ENCODE measurements around the gene LCLAT1. TPM values are rescaled to one million over a fixed set of nuclear protein-coding genes. Genes with fewer than 3 reads are reported as not detected.

The LCLAT1 gene
- total and polyA plus RNA-seq, 4 donors: 2.3 to 22.3 (median 9.4) TPM

DNA sequence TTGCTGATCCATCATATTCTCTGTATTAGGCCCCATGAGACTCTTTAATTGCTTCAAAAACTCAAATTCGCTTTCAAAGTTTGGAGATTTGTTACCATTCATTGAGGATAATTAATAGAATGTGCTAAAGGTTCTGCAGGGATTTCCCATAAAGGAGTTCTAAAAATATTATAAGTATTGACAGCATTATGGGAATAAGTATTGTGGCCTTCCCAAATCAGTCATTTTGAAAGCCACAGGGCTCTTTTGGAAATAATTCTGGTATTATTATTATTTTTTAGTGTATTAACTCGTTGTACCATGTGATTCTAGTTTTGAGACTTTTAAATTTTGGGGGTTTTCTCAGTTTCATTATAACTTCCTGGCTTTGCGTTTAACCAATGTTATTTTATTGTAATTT is 37.1 kb downstream of the LCLAT1 start:
- no peak for DNase-seq
- no peak overlapping the region for H3K27ac ChIP-seq (ENCODE audit: low read depth in 1 of 2, low read length in 2 of 2)
- H3K4me1 ChIP-seq (ENCODE audit: control insufficient read depth in 1 of 2, insufficient read depth in 2 of 2, low read length in 2 of 2): peaks cover 6 to 13% of the 10 kb centered on the region in 2 donors
- no peaks in the 10 kb centered on the region for H3K27me3 ChIP-seq (ENCODE audit: control insufficient read depth in 1 of 2, insufficient read depth in 2 of 2, low read length in 1 of 2)
- WGBS, 2 donors: 70 to 71% methylated on average over 3 of the region's 3 CpGs
- ATAC-seq (ENCODE audit: low FRiP score): no peak
- no peak overlapping the region for H3K4me3 ChIP-seq (ENCODE audit: low read length in 2 of 2)
- H3K9me3 ChIP-seq (ENCODE audit: control insufficient read depth, low read length): no peaks in the 10 kb centered on the region
- intact Hi-C loops (cut with DNase I): loop anchor here (10.0 kb wide), 1 partner anchor 221 kb away; no protein-coding TSS in a partner anchor
- no peaks in the 10 kb centered on the region for H3K36me3 ChIP-seq (ENCODE audit: control insufficient read depth in 1 of 2, insufficient read depth in 2 of 2, low read length in 1 of 2)

DNA sequence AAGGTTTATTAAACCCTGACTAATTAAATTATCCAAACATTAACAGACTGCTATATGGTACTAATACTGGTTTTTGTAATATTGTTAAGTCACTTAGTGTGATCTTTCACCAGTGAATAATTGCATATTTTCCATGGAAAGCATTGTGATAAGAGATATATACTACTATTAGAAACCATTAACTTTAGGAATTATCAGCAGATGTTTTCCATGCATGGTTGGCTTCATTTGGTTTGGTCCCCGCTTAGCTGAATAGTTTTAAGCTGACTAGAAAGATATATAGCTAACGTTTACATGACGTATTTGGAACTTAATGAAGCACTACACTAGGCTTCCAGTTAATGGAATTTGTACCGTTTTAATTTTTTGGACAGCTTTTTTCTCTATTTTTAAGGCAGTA is 37.9 kb downstream of the LCLAT1 start:
- peaks cover 6 to 13% of the 10 kb centered on the region in 2 donors for H3K4me1 ChIP-seq (ENCODE audit: control insufficient read depth in 1 of 2, insufficient read depth in 2 of 2, low read length in 2 of 2)
- ATAC-seq (ENCODE audit: low FRiP score): no peak
- no peak overlapping the region for H3K4me3 ChIP-seq (ENCODE audit: low read length in 2 of 2)
- WGBS, 2 donors: 74 to 78% methylated on average over 4 of the region's 4 CpGs
- no peaks in the 10 kb centered on the region for H3K36me3 ChIP-seq (ENCODE audit: control insufficient read depth in 1 of 2, insufficient read depth in 2 of 2, low read length in 1 of 2)
- H3K27me3 ChIP-seq (ENCODE audit: control insufficient read depth in 1 of 2, insufficient read depth in 2 of 2, low read length in 1 of 2): no peaks in the 10 kb centered on the region
- no peak for DNase-seq
- intact Hi-C loops (cut with DNase I): loop anchor here (10.0 kb wide), 1 partner anchor 220 kb away; no protein-coding TSS in a partner anchor
- H3K9me3 ChIP-seq (ENCODE audit: control insufficient read depth, low read length): no peaks in the 10 kb centered on the region
- no peak overlapping the region for H3K27ac ChIP-seq (ENCODE audit: low read depth in 1 of 2, low read length in 2 of 2)

DNA sequence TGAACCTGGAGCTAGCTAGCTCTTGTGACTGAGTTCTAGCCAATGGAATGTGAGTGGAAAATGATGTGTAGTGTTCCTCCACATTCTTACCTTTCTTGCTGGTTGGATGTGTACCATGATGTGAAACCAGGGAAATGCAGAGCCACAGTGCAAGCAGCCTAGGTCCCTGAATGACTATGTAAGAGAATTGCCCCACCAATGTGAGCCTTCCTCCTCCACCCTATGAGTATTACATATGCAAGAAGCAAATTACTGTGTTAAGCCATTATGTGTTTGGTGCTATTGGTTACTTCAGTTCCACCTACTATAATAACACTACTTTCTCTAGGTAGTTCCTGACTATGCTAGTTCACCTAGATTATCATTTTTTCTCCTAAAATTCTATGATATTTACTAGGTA is 39.6 kb downstream of the LCLAT1 start:
- Histone ChIP-seq H3K9me3 (ENCODE audit: control insufficient read depth, low read length) (no peaks in the 10 kb centered on the region), H3K36me3 (ENCODE audit: control insufficient read depth in 1 of 2, insufficient read depth in 2 of 2, low read length in 1 of 2) (no peaks in the 10 kb centered on the region), H3K27ac (ENCODE audit: low read depth in 1 of 2, low read length in 2 of 2) (no peak overlapping the region), H3K27me3 (ENCODE audit: control insufficient read depth in 1 of 2, insufficient read depth in 2 of 2, low read length in 1 of 2) (no peaks in the 10 kb centered on the region), H3K4me1 (ENCODE audit: control insufficient read depth in 1 of 2, insufficient read depth in 2 of 2, low read length in 2 of 2) (peaks cover 3 to 10% of the 10 kb centered on the region in 2 donors), H3K4me3 (ENCODE audit: low read length in 2 of 2) (no peak overlapping the region)
- intact Hi-C loops (cut with DNase I): loop anchor here (10.0 kb wide), 1 partner anchor 218 kb away; no protein-coding TSS in a partner anchor
- DNase-seq (no peak), ATAC-seq (ENCODE audit: low FRiP score) (no peak)

GRCh38 chr2:30487603-30488002 is 40.6 kb downstream of the LCLAT1 start:
- intact Hi-C loops (cut with DNase I): loop anchor here (10.0 kb wide), 1 partner anchor 217 kb away; no protein-coding TSS in a partner anchor
- no peak for ATAC-seq (ENCODE audit: low FRiP score)
- Histone ChIP-seq H3K9me3 (ENCODE audit: control insufficient read depth, low read length) (no peaks in the 10 kb centered on the region), H3K27ac (ENCODE audit: low read depth in 1 of 2, low read length in 2 of 2) (no peak overlapping the region), H3K4me1 (ENCODE audit: control insufficient read depth in 1 of 2, insufficient read depth in 2 of 2, low read length in 2 of 2) (peaks cover 2 to 12% of the 10 kb centered on the region in 2 donors), H3K27me3 (ENCODE audit: control insufficient read depth in 1 of 2, insufficient read depth in 2 of 2, low read length in 1 of 2) (no peaks in the 10 kb centered on the region), H3K4me3 (ENCODE audit: low read length in 2 of 2) (no peak overlapping the region), H3K36me3 (ENCODE audit: control insufficient read depth in 1 of 2, insufficient read depth in 2 of 2, low read length in 1 of 2) (no peaks in the 10 kb centered on the region)
- DNase-seq: no peak

DNA sequence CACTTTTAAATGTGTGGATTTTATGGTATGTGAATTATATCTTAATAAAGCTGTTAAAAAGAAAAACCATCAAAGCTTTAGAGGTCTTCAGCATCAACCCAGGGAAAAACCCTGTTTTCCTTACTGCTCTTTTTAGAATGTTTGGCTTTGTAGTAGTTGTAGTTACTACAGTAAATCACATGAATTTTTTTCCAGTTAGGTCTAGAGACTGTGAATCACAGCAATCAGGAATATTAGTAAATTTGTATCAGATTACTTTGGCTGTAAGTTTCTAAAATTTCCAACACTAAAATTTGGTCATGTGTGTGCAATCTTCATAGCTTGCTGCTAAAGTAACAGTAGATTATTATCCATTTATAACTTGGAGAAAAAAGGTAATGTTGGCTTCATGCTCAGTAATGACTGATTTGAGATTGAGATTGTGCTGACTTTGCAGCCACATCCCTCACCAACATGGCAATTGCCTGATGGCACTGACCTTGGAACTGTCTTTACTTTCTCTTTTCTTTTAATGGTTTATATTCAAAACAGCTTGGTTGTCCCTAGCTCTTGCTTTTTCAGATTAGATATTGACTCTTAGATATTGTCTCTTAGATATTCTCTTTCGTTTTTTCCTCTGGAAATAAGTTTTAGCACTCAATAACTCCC is 41.1 kb downstream of the LCLAT1 start:
- Histone ChIP-seq H3K36me3 (ENCODE audit: control insufficient read depth in 1 of 2, insufficient read depth in 2 of 2, low read length in 1 of 2) (no peaks in the 10 kb centered on the region), H3K27ac (ENCODE audit: low read depth in 1 of 2, low read length in 2 of 2) (no peak overlapping the region), H3K27me3 (ENCODE audit: control insufficient read depth in 1 of 2, insufficient read depth in 2 of 2, low read length in 1 of 2) (no peaks in the 10 kb centered on the region), H3K9me3 (ENCODE audit: control insufficient read depth, low read length) (no peaks in the 10 kb centered on the region), H3K4me1 (ENCODE audit: control insufficient read depth in 1 of 2, insufficient read depth in 2 of 2, low read length in 2 of 2) (peaks cover 2 to 13% of the 10 kb centered on the region in 2 donors), H3K4me3 (ENCODE audit: low read length in 2 of 2) (no peak overlapping the region)
- DNase-seq: no peak
- 71 to 82% methylated on average over 1 of the region's 1 CpG for WGBS, 2 donors
- ATAC-seq (ENCODE audit: low FRiP score): no peak
- intact Hi-C loops (cut with DNase I): loop anchor here (10.0 kb wide), 1 partner anchor 217 kb away; no protein-coding TSS in a partner anchor

DNA sequence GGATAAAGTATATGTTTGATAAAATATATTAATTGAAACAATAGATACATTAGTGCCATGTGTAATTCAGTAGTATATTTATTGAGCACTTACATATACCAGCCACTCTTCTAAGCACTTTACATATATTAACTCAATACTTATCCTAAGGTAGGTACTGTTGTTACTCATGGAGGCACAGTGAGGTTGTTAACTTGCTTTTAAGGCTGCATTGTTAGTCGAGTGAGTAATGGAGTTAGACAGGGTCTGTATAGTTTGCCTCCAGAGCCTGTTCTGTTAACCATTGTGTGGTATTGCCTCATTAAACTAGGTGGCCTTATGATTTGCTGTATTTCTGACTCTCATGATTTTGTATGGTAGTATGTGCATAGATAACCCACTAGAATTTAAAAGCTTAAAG is 44.2 kb downstream of the LCLAT1 start:
- DNase-seq: no peak
- no peaks in the 10 kb centered on the region for H3K9me3 ChIP-seq (ENCODE audit: control insufficient read depth, low read length)
- H3K4me3 ChIP-seq (ENCODE audit: low read length in 2 of 2): no peak overlapping the region
- no peaks in the 10 kb centered on the region for H3K36me3 ChIP-seq (ENCODE audit: control insufficient read depth in 1 of 2, insufficient read depth in 2 of 2, low read length in 1 of 2)
- H3K4me1 ChIP-seq (ENCODE audit: control insufficient read depth in 1 of 2, insufficient read depth in 2 of 2, low read length in 2 of 2): peaks cover 2 to 15% of the 10 kb centered on the region in 2 donors
- WGBS, 2 donors: 51 to 62% methylated on average over 1 of the region's 1 CpG
- intact Hi-C loops (cut with DNase I): no loop called here
- ATAC-seq (ENCODE audit: low FRiP score): no peak
- no peaks in the 10 kb centered on the region for H3K27me3 ChIP-seq (ENCODE audit: control insufficient read depth in 1 of 2, insufficient read depth in 2 of 2, low read length in 1 of 2)
- no peak overlapping the region for H3K27ac ChIP-seq (ENCODE audit: low read depth in 1 of 2, low read length in 2 of 2)

GRCh38 chr2:30492185-30492584 is 45.1 kb downstream of the LCLAT1 start:
- no peak for DNase-seq
- no peak overlapping the region for H3K27ac ChIP-seq (ENCODE audit: low read depth in 1 of 2, low read length in 2 of 2)

GRCh38 chr2:30492619-30493018 is 45.6 kb downstream of the LCLAT1 start:
- no peaks in the 10 kb centered on the region for H3K36me3 ChIP-seq (ENCODE audit: control insufficient read depth in 1 of 2, insufficient read depth in 2 of 2, low read length in 1 of 2)
- no peak for DNase-seq
- 1 to 5% methylated on average over 1 of the region's 1 CpG for WGBS, 2 donors
- H3K27me3 ChIP-seq (ENCODE audit: control insufficient read depth in 1 of 2, insufficient read depth in 2 of 2, low read length in 1 of 2): no peaks in the 10 kb centered on the region
- ATAC-seq (ENCODE audit: low FRiP score): no peak
- H3K4me3 ChIP-seq (ENCODE audit: low read length in 2 of 2): no peak overlapping the region
- H3K9me3 ChIP-seq (ENCODE audit: control insufficient read depth, low read length): no peaks in the 10 kb centered on the region
- peaks cover 2 to 15% of the 10 kb centered on the region in 2 donors for H3K4me1 ChIP-seq (ENCODE audit: control insufficient read depth in 1 of 2, insufficient read depth in 2 of 2, low read length in 2 of 2)
- intact Hi-C loops (cut with DNase I): no loop called here
- H3K27ac ChIP-seq (ENCODE audit: low read depth in 1 of 2, low read length in 2 of 2): no peak overlapping the region

More at GRCh38 chr2:30492185-30492584, 45.1 kb downstream of the LCLAT1 start:
- 93 to 95% methylated on average over 1 of the region's 1 CpG for WGBS, 2 donors
- intact Hi-C loops (cut with DNase I): no loop called here
- no peaks in the 10 kb centered on the region for H3K36me3 ChIP-seq (ENCODE audit: control insufficient read depth in 1 of 2, insufficient read depth in 2 of 2, low read length in 1 of 2)
- H3K4me1 ChIP-seq (ENCODE audit: control insufficient read depth in 1 of 2, insufficient read depth in 2 of 2, low read length in 2 of 2): peaks cover 2 to 15% of the 10 kb centered on the region in 2 donors
- H3K9me3 ChIP-seq (ENCODE audit: control insufficient read depth, low read length): no peaks in the 10 kb centered on the region
- no peaks in the 10 kb centered on the region for H3K27me3 ChIP-seq (ENCODE audit: control insufficient read depth in 1 of 2, insufficient read depth in 2 of 2, low read length in 1 of 2)
- no peak for ATAC-seq (ENCODE audit: low FRiP score)
- no peak overlapping the region for H3K4me3 ChIP-seq (ENCODE audit: low read length in 2 of 2)

GRCh38 chr2:30493440-30493839 is 46.4 kb downstream of the LCLAT1 start:
- no peak for ATAC-seq (ENCODE audit: low FRiP score)

More at GRCh38 chr2:30493440-30493839, 46.4 kb downstream of the LCLAT1 start:
- 9 to 19% methylated on average over 1 of the region's 1 CpG for WGBS, 2 donors
- intact Hi-C loops (cut with DNase I): no loop called here
- no peaks in the 10 kb centered on the region for H3K36me3 ChIP-seq (ENCODE audit: control insufficient read depth in 1 of 2, insufficient read depth in 2 of 2, low read length in 1 of 2)
- H3K27ac ChIP-seq (ENCODE audit: low read depth in 1 of 2, low read length in 2 of 2): no peak overlapping the region
- no peaks in the 10 kb centered on the region for H3K9me3 ChIP-seq (ENCODE audit: control insufficient read depth, low read length)
- peaks cover 0 to 15% of the 10 kb centered on the region in 2 donors for H3K4me1 ChIP-seq (ENCODE audit: control insufficient read depth in 1 of 2, insufficient read depth in 2 of 2, low read length in 2 of 2)
- no peaks in the 10 kb centered on the region for H3K27me3 ChIP-seq (ENCODE audit: control insufficient read depth in 1 of 2, insufficient read depth in 2 of 2, low read length in 1 of 2)
- H3K4me3 ChIP-seq (ENCODE audit: low read length in 2 of 2): no peak overlapping the region
- no peak for DNase-seq

All from aorta (tissue), 5 donors.